Measurements from ENCODE around the gene LILRB3. TPM values are rescaled to one million over a fixed set of nuclear protein-coding genes. Genes with fewer than 3 reads are reported as not detected.

The LILRB3 gene
- total RNA-seq, 1 donor from 2014 or later: 0.50 TPM

DNA sequence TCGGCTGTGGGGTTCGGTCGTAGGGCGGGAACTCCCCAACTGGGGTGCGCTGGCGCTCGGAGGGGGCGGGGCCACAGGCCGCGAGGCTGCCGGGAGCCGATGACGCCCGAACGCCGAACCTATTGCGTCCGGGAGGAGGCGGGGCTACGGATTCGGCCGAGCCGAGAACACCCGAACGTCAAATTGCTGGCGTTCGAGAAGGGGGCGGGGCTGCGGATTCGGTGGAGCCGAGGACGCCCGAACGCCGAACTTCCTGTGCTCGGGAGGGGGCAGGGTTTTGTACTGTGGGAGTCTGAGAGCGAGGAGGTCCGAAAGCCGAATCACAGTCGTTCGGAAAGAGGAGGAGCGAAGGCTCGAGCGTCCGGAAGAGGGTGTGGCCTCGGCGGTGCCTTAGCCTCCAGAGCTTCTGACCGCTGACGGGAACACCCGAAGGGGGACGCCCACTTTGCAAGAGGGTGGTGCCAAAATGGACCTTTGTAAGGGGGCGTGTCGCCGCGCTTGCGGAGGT, 32.2 kb downstream of the LILRB3 start:
- Mint-ChIP-seq H3K27ac (peak overlapping the region; percentile 99), H3K9me3 (ENCODE audit: low read depth) (no peaks in the 10 kb centered on the region), H3K27me3 (no peaks in the 10 kb centered on the region), H3K36me3 (ENCODE audit: insufficient read depth) (peaks cover 13% of the 10 kb centered on the region), H3K4me3 (ENCODE audit: low read depth) (peak overlapping the region; percentile 88), H3K4me1 (ENCODE audit: low read depth) (peaks cover 17% of the 10 kb centered on the region)
- TF ChIP-seq, protein P1, sequence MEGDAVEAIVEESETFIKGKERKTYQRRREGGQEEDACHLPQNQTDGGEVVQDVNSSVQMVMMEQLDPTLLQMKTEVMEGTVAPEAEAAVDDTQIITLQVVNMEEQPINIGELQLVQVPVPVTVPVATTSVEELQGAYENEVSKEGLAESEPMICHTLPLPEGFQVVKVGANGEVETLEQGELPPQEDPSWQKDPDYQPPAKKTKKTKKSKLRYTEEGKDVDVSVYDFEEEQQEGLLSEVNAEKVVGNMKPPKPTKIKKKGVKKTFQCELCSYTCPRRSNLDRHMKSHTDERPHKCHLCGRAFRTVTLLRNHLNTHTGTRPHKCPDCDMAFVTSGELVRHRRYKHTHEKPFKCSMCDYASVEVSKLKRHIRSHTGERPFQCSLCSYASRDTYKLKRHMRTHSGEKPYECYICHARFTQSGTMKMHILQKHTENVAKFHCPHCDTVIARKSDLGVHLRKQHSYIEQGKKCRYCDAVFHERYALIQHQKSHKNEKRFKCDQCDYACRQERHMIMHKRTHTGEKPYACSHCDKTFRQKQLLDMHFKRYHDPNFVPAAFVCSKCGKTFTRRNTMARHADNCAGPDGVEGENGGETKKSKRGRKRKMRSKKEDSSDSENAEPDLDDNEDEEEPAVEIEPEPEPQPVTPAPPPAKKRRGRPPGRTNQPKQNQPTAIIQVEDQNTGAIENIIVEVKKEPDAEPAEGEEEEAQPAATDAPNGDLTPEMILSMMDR (IDR thresholded peaks at IDR 0.05; ENCODE audit: unreplicated experiment): no peak
- peak; percentile 98 for DNase-seq (ENCODE audit: low spot score, unreplicated experiment)

GRCh38 chr19:54189735-54190502, 32.9 kb downstream of the LILRB3 start:
- no peaks in the 10 kb centered on the region for H3K27me3 Mint-ChIP-seq
- H3K36me3 Mint-ChIP-seq (ENCODE audit: insufficient read depth): peaks cover 12% of the 10 kb centered on the region
- peaks cover 17% of the 10 kb centered on the region for H3K4me1 Mint-ChIP-seq (ENCODE audit: low read depth)
- H3K27ac Mint-ChIP-seq: peak overlapping the region; percentile 99
- TF ChIP-seq, protein P1 (IDR thresholded peaks at IDR 0.05; ENCODE audit: unreplicated experiment): no peak
- peak overlapping the region; percentile 88 for H3K4me3 Mint-ChIP-seq (ENCODE audit: low read depth)
- peak; percentile 100 for DNase-seq (ENCODE audit: low spot score, unreplicated experiment)
- no peaks in the 10 kb centered on the region for H3K9me3 Mint-ChIP-seq (ENCODE audit: low read depth)

- Mint-ChIP-seq H3K27me3 (no peaks in the 10 kb centered on the region), H3K4me1 (ENCODE audit: low read depth) (peaks cover 17% of the 10 kb centered on the region), H3K9me3 (ENCODE audit: low read depth) (no peaks in the 10 kb centered on the region), H3K27ac (peak within 1 kb of the TSS; percentile 99), H3K4me3 (ENCODE audit: low read depth) (peak within 1 kb of the TSS; percentile 88), H3K36me3 (ENCODE audit: insufficient read depth) (peaks cover 10% of the 10 kb centered on the region)
- DNase-seq (ENCODE audit: low spot score, unreplicated experiment): peak; percentile 88
- TF ChIP-seq, protein P1 (IDR thresholded peaks at IDR 0.05; ENCODE audit: unreplicated experiment): peak; percentile 61
These were observed 33.6 kb downstream of the LILRB3 start, which contains the start of gene MBOAT7 for GRCh38 chr19:54189145-54189734. MBOAT7 (minus strand) TSS chr19:54189580; CDS start chr19:54188508, 1,072 bp downstream.

DNA sequence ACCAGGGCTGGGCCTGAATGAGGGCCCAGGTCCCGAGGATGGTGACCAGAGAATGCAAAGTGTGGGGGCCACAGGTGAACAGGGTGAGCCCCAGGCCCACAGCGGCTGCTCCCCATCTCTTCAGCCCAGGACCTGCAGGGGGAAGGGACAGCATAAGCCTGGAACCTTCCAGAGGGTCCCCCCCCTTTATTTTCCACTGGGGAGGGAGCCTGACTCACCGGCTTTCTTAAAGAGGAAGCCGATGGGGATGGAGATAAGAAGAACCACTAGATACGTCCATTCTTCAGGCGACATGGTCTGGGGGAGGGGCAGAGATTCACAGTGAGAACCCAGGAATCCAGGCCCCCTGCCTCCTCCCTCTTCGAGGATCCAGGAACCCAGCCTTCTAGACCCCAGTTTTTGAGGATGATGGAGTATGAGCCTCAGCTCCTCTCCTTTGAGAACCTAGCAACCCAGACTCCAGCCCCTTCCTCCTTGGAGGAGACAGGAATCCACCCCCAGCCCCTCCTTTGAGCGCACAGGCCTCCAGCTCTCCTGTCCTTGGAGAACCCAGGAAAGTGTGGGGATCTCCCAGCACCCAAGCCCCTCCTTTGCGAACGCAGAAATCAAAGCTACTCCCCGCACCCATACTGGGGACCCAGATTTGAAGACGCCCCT, 34.5 kb downstream of the LILRB3 start:
- DNase-seq (ENCODE audit: low spot score, unreplicated experiment): no peak
- H3K36me3 Mint-ChIP-seq (ENCODE audit: insufficient read depth): peaks cover 11% of the 10 kb centered on the region
- no peaks in the 10 kb centered on the region for H3K27me3 Mint-ChIP-seq
- TF ChIP-seq, protein P1 (IDR thresholded peaks at IDR 0.05; ENCODE audit: unreplicated experiment): no peak
- H3K4me1 Mint-ChIP-seq (ENCODE audit: low read depth): peaks cover 17% of the 10 kb centered on the region
- peak overlapping the region; percentile 86 for H3K4me3 Mint-ChIP-seq (ENCODE audit: low read depth)
- no peaks in the 10 kb centered on the region for H3K9me3 Mint-ChIP-seq (ENCODE audit: low read depth)
- peak overlapping the region; percentile 94 for H3K27ac Mint-ChIP-seq

DNA sequence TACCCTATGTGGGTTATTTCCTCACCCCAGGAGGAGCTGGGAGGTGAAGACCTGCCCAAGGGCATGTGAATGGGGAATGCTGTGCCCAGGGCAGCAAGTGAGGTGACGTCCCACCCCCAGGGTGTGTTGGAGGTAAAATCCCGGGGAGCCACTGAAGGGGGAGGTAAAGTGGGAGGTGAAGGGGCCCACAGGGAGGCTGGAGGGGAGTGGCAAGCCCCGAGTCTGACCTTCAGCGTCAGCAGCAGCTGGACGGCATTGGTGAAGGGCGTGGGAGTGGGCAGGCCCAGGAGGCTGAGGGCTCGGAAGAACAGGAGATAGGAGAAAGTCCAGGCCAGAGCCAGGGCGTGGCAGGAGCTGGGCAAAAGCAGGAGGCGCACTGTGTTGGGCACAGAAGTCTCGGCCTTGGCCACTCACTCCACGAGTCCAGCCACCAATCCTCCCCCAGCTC, 35.8 kb downstream of the LILRB3 start:
- peaks cover 10% of the 10 kb centered on the region for H3K4me1 Mint-ChIP-seq (ENCODE audit: low read depth)
- H3K27me3 Mint-ChIP-seq: no peaks in the 10 kb centered on the region
- no peak overlapping the region for H3K27ac Mint-ChIP-seq
- no peak for DNase-seq (ENCODE audit: low spot score, unreplicated experiment)
- TF ChIP-seq, protein P1 (IDR thresholded peaks at IDR 0.05; ENCODE audit: unreplicated experiment): no peak
- H3K36me3 Mint-ChIP-seq (ENCODE audit: insufficient read depth): peaks cover 6% of the 10 kb centered on the region
- H3K4me3 Mint-ChIP-seq (ENCODE audit: low read depth): peak overlapping the region; percentile 86
- H3K9me3 Mint-ChIP-seq (ENCODE audit: low read depth): no peaks in the 10 kb centered on the region

Measured in progenitor cell of endocrine pancreas (in vitro differentiated cells).